SK-N-MC (cell line): ENCODE data around the gene GIGYF2.

Experiments
- EZH2 ChIP-seq: fragments of 200-600 bp; sonication (generic); IDR thresholded peaks from one replicate; pipeline ENCODE4 v1.6.1; 2017; ENCODE audit warnings: antibody characterized with exemption
- POLR2AphosphoS5 ChIP-seq: IDR thresholded peaks from 2 replicates; pipeline ENCODE4 v1.6.1; 2012; ENCODE audit warnings: mild to moderate bottlenecking, low read depth, low read length, borderline replicate concordance

DNA sequence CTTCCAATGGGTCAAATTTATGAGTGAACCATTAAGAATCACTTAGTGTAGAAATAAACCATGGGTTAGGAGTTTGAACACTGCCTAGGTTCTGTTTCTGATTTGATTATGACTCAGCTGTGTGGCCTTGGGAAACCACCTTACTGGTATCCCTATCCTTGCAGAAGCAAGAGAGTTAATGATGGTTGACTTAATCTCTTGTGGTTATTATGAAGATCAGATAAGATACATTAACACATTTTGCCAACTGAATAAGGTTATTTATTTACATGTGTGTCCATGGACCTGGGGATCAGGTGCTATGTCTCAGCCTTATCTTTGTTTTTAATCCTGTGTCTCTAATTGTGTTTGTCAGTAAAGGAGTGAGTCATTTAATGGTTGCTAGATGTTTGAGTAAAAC, 84.6 kb downstream of the GIGYF2 start:
- TF ChIP-seq POLR2AphosphoS5 = no peak
- TF ChIP-seq EZH2 = no peak
